Stimulated activated memory B cell treated with anti-CD40 and anti-IgM and Interleukin-4, amounts not matched to agents 10 μg/mL and 1 μg/mL and 100 μg/mL, for 72 hours (primary cell): ENCODE measurements around the gene MIOX.
"Not testable (repeated sequence)": the region's sequence is repeated elsewhere in the genome, so short reads cannot be mapped to it uniquely, and the experiment has no call there.

Experiments used
- ATAC-seq: fragments of 150-1000 bp; cut with Tn5 transposase; 2 replicates; pipeline ENCODE4 v1.10.0; 2021
- H3K27ac Mint-ChIP-seq: one replicate; pipeline ENCODE4 v1.8.0; 2022; ENCODE audit warnings: mild to moderate bottlenecking, mixed read lengths
- H3K27me3 Mint-ChIP-seq: one replicate; pipeline ENCODE4 v1.8.0; 2022; ENCODE audit warnings: mixed read lengths
- H3K36me3 Mint-ChIP-seq: one replicate; pipeline ENCODE4 v1.8.0; 2022; ENCODE audit warnings: mixed read lengths
- H3K4me1 Mint-ChIP-seq: one replicate; pipeline ENCODE4 v1.8.0; 2022; ENCODE audit warnings: mixed read lengths
- H3K4me3 Mint-ChIP-seq: one replicate; pipeline ENCODE4 v1.8.0; 2022; ENCODE audit warnings: mild to moderate bottlenecking, moderate library complexity, mixed read lengths
- H3K9me3 Mint-ChIP-seq: one replicate; pipeline ENCODE4 v1.8.0; 2022; ENCODE audit warnings: mixed read lengths

The MIOX gene

DNA sequence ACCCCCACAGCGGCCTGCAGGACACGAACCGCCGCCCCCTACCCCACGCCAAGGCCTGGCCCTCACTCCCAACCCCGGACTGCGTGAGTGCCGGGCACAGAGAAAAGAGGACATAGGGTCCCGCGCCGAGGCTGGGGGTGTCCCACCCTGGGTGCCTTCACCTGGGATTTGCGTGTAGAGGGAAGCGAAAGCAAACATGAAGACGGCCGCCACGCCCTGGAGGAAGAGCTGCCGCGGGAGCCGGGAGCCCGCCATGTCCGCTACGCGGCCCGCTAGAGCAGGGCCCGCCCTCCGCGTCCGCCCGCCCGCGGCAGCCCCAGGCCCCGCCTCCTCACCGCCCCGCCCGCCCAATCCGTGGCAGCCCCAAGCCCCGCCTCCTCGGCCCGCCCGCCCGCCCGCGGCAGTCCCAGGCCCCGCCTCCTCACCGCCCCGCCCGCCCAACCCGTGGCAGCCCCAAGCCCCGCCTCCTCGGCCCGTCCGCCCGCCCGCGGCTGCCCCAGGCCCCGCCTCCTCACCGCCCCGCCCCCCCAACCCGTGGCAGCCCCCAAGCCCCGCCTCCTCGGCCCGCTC lies 20.8 kb downstream of the MIOX start, which contains the start of gene LMF2:
LMF2 (minus strand) TSS at position 282 of the 570 bp plus-strand sequence; CDS start at position 255, 27 bp downstream.
- H3K36me3 Mint-ChIP-seq = peaks cover 13% of the 10 kb centered on the region
- H3K27ac Mint-ChIP-seq = peak within 1 kb of the TSS; percentile 94
- H3K9me3 Mint-ChIP-seq = no peaks in the 10 kb centered on the region
- H3K27me3 Mint-ChIP-seq = no peaks in the 10 kb centered on the region
- H3K4me3 Mint-ChIP-seq = peak within 1 kb of the TSS; percentile 99
- peaks cover 35% of the 10 kb centered on the region for H3K4me1 Mint-ChIP-seq
- ATAC-seq = peak; percentile 89

DNA sequence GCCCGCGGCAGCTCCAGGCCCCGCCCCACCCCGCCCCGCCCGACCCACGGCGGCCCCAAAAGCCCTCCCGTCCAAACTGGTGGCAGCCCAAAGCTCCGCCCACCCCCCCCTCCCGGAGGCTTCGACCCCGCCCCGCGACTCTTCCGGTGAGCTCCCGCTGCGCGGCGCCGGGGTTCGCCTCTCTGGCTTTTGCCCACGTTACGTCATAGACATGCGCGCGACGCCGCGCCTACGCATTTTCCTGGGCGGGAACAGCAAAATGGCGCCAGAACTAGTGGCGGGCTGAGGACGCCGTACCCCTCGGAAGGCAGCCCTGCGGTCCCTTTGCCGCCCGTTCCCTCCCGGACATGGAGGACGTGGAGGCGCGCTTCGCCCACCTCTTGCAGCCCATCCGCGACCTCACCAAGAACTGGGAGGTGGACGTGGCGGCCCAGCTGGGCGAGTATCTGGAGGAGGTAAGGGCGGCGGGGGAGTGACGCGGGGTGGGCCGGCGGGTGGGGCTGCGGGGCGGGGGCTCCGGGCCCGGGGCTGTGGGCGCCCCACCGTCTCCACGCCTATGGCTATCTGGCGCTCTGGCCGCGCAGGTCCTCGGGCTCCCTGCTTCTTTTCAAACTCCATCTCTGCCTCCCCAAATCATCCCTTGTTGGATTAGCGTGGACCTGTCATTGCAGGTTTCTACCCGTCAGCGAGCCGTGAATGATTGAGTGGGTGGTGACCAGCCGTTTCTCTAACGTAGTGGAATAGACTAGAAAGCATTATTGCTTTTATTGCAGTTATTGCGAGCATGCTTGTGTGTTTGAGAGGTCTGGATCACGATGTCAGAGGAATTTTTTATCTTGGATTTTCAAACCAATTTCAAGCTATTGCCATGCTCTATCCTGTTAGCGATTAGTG lies 21.6 kb downstream of the MIOX start, which contains the start of gene NCAPH2:
NCAPH2 (plus strand) TSS at position 234 of the 894 bp plus-strand sequence; CDS start at position 348, 114 bp downstream.
- Mint-ChIP-seq H3K27me3 (no peaks in the 10 kb centered on the region), H3K4me3 (peak within 1 kb of the TSS; percentile 99), H3K36me3 (peaks cover 15% of the 10 kb centered on the region), H3K27ac (peak within 1 kb of the TSS; percentile 94), H3K9me3 (no peaks in the 10 kb centered on the region), H3K4me1 (peaks cover 36% of the 10 kb centered on the region)
- peak; percentile 81 for ATAC-seq

DNA sequence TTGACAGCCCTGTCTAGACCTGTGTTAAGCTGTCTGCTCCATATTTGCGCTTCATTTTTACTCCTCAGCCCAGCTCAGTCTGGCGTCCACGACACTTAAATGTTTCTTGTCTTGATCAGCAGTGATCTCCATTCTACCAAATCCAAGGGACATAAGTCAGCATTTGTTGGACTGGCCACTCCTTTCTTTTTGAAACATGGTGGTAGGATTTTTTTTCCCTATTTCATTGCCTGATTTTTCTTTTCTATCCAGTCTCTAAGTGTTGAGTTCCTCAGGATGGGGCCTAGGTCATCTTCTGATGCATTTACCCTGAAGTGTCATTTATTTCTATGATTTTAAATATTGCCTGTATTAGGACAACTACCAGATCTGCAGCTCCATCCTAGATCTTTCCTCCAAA lies 22.2 kb downstream of the MIOX start:
- H3K27me3 Mint-ChIP-seq = no peaks in the 10 kb centered on the region
- H3K9me3 Mint-ChIP-seq = no peaks in the 10 kb centered on the region
- H3K36me3 Mint-ChIP-seq = peaks cover 15% of the 10 kb centered on the region
- H3K4me1 Mint-ChIP-seq = peaks cover 36% of the 10 kb centered on the region
- ATAC-seq = no peak
- H3K4me3 Mint-ChIP-seq = peak overlapping the region; percentile 99
- H3K27ac Mint-ChIP-seq = peak overlapping the region; percentile 94

DNA sequence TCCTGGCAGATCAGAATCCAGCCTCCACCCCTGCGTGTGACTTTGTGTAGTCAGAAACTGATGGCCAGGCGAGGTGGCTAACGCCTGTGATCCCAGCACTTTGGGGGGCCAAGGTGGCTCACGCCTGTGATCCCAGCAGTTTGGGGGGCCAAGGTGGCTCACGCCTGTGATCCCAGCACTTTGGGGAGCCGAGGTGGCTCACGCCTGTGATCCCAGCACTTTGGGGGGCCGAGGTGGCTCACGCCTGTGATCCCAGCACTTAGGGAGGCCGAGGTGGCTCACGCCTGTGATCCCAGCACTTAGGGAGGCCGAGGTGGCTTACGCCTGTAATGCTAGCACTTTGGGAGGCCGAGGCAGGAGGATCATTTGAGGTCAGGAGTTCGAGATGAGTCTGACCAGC lies 26.5 kb downstream of the MIOX start:
- H3K36me3 Mint-ChIP-seq = peaks cover 32% of the 10 kb centered on the region
- no peak overlapping the region for H3K4me3 Mint-ChIP-seq
- no peaks in the 10 kb centered on the region for H3K9me3 Mint-ChIP-seq
- no peak overlapping the region for H3K27ac Mint-ChIP-seq
- peaks cover 37% of the 10 kb centered on the region for H3K4me1 Mint-ChIP-seq
- ATAC-seq = no peak
- no peaks in the 10 kb centered on the region for H3K27me3 Mint-ChIP-seq

DNA sequence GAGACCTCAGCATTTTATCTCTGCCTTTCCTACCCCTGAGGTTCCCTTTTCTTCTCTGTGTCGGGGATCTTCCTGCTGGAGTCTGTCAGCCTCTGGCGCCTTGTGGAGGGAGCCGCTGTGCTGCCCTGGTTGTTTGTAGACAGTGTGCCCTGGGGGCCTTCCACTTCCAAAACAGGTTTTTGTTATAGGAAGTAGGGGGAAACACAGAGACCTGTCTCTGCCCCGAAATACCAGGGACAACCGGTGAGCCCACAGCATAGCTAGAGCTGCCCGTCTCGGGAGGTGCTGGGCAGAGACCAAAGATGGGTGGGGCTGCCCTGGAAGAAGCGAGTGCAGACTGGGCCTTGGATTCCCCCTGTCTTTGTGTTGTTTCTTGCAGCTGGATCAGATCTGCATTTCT lies 29.4 kb downstream of the MIOX start:
- Mint-ChIP-seq H3K27me3 (no peaks in the 10 kb centered on the region), H3K4me1 (peaks cover 23% of the 10 kb centered on the region), H3K36me3 (peaks cover 51% of the 10 kb centered on the region), H3K9me3 (no peaks in the 10 kb centered on the region), H3K4me3 (no peak overlapping the region), H3K27ac (no peak overlapping the region)
- no peak for ATAC-seq

DNA sequence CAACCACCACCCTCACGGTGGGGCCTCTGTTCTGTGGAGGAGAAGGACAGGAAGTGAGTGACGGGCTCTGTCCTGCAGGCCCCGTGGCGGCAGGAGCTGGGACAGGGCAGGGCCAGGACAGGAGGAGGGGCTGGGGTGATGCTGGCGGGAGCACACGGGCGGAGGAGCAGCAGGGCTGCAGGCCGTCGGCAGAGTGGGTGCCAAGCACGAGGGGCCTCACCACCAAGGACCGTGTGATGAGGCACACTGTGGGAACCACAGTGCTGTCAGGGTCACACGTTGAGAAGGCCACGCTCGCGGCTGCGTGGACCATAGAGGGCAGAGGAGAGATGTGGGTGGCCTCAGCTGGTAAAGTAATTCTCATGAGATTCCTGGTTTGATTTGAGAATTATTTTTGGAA lies 30.2 kb downstream of the MIOX start:
- no peak overlapping the region for H3K27ac Mint-ChIP-seq
- H3K27me3 Mint-ChIP-seq = no peaks in the 10 kb centered on the region
- H3K4me1 Mint-ChIP-seq = peaks cover 23% of the 10 kb centered on the region
- no peaks in the 10 kb centered on the region for H3K9me3 Mint-ChIP-seq
- no peak for ATAC-seq
- no peak overlapping the region for H3K4me3 Mint-ChIP-seq
- peaks cover 56% of the 10 kb centered on the region for H3K36me3 Mint-ChIP-seq

DNA sequence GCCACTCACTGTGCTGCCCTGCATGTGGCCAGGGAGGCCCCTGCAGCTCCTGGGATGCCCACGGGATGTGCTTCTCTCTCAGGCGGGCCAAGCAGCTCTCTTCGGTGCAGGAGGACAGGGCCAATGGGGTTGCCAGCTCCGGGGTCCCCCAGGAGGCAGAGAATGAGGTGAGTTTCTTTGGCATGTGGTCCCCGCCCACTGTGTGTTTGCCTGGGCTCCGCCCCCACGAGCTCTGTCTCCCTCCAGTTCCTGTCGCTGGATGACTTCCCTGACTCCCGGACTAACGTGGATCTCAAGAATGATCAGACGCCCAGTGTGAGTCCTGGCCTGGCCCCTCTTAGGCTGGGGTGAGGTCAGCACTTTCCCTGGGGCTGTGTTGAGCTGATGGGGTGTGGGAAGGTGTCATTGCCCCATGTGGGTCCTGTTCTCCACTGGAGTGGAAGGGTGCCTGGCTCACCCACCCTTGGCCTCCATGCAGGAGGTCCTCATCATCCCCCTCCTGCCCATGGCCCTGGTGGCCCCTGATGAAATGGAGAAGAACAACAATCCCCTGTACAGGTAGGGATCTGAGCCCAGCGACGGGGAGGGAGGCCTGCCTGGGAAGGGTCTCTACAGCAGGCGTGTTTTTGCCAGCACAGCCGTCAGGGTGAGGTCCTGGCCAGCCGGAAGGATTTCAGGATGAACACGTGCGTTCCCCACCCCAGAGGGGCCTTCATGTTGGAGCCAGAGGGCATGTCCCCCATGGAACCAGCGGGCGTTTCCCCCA lies 31.0 kb downstream of the MIOX start:
- H3K4me3 Mint-ChIP-seq = no peak overlapping the region
- peaks cover 54% of the 10 kb centered on the region for H3K36me3 Mint-ChIP-seq
- H3K27ac Mint-ChIP-seq = no peak overlapping the region
- no peaks in the 10 kb centered on the region for H3K9me3 Mint-ChIP-seq
- H3K4me1 Mint-ChIP-seq = peaks cover 17% of the 10 kb centered on the region
- H3K27me3 Mint-ChIP-seq = no peaks in the 10 kb centered on the region
- ATAC-seq = no peak

DNA sequence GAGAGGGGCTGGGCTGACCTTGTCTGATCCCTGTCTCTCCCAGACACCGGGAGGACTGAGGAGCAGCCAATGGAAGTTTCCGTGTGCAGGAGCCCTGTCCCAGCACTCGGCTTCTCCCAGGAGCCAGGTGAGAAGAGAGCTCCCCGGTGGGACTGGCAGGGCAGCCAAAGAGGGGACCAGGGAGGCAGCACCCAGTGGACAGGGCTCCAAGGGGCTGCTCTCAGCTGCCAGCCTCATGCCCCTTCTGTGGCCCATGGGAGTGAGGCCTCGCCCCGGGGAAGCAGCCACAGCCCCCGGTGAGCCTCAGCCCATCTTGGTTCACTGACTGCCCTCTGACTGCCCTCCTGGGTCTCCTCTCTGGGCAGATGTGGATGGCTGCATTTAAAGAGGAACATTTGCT lies 31.9 kb downstream of the MIOX start:
- no peak for ATAC-seq
- Mint-ChIP-seq H3K36me3 (peaks cover 54% of the 10 kb centered on the region), H3K27ac (no peak overlapping the region)

DNA sequence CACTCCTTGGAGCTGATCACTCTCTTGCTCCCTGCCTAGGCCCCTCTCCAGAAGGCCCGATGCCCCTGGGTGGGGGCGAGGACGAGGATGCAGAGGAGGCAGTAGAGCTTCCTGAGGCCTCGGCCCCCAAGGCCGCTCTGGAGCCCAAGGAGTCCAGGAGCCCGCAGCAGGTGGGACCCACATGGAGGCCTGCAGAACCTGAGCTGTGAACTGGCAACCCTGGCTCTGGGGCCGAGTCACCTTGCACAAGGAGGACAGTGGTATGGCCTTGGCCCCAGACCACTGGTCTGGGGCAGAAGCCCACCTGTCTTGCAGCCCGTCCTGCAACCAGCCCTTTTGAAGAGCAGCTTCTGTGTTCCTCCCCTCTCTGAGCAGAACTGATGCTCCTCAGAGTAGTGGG lies 32.5 kb downstream of the MIOX start:
- Mint-ChIP-seq H3K4me1 (peaks cover 18% of the 10 kb centered on the region), H3K27me3 (no peaks in the 10 kb centered on the region), H3K36me3 (peaks cover 54% of the 10 kb centered on the region), H3K4me3 (no peak overlapping the region), H3K27ac (no peak overlapping the region), H3K9me3 (no peaks in the 10 kb centered on the region)
- no peak for ATAC-seq

More for the DNA sequence above, 31.9 kb downstream of the MIOX start:
- Mint-ChIP-seq H3K27me3 (no peaks in the 10 kb centered on the region), H3K4me3 (no peak overlapping the region), H3K9me3 (no peaks in the 10 kb centered on the region), H3K4me1 (peaks cover 17% of the 10 kb centered on the region)

DNA sequence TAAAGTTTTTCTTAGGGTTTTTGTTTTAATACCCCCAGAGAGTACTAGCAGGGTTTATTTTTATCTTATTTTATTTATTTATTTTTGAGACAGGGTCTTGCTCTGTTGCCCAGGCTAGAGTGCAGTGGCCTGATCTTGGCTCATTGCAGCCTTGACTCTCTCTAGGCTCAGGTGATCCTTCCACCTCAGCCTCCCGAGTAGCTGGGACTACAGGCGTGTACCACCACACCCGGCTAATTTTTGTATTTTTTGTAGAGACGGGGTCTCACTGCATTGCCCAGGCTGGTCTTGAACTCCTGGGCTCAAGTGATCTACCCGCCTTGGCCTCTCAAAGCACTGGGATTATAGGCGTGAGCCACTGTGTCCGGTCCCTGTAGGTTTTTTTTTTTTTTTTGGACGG lies 33.5 kb downstream of the MIOX start:
- H3K27me3 Mint-ChIP-seq, ATAC-seq, H3K27ac Mint-ChIP-seq, H3K4me3 Mint-ChIP-seq, H3K9me3 Mint-ChIP-seq: not testable (repeated sequence)
- Mint-ChIP-seq H3K4me1 (peaks cover 21% of the 10 kb centered on the region), H3K36me3 (peaks cover 56% of the 10 kb centered on the region)

DNA sequence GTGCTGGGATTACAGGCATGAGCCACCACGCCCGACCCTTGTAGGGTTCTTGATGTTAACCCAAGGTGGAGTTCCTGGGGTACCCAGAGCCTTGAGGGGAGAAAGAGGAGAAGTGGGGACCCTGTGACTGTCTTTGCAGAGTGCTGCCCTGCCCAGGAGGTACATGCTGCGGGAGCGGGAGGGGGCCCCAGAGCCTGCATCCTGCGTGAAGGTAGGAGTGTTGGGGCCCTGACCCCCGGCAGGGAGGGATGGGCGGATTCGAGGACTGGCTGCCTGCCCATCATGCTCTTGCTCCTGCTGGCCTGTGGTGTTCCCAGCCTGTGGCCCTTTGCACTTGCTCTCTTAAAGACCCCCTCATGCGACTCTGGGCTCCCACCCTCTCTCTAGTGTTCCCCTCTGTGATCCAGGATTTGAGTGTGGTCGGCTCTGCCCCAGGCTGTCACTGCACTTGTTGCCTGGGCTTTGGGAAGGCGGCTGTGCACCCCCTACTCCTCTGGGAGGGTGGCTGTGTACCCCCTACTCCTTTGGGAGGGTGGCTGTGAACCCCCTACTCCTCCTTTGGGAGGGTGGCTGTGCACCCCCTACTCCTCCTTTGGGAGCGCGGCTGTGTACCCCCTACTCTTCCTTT lies 34.3 kb downstream of the MIOX start:
- peaks cover 17% of the 10 kb centered on the region for H3K4me1 Mint-ChIP-seq
- H3K27me3 Mint-ChIP-seq = no peaks in the 10 kb centered on the region
- no peak overlapping the region for H3K27ac Mint-ChIP-seq
- no peak for ATAC-seq
- peaks cover 56% of the 10 kb centered on the region for H3K36me3 Mint-ChIP-seq
- no peaks in the 10 kb centered on the region for H3K9me3 Mint-ChIP-seq
- H3K4me3 Mint-ChIP-seq = no peak overlapping the region

DNA sequence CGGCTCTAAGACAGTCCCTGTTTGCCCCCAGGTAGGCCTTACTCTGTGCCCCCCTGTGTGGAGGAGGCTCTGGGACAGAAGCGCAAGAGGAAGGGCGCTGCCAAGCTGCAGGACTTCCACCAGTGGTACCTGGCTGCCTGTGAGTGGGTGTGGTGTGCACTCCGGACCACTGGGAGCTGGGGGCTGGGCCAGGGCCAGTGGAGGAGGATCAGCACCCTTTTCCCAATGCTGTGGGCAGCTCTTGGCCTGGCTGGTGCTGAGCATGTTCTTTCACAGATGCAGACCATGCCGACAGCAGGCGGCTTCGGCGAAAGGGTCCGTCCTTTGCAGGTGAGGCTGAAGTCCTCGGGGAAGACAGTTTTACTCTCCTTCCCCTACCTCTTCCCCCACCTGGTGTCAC lies 35.1 kb downstream of the MIOX start:
- no peaks in the 10 kb centered on the region for H3K27me3 Mint-ChIP-seq
- H3K4me1 Mint-ChIP-seq = peaks cover 16% of the 10 kb centered on the region
- H3K4me3 Mint-ChIP-seq = no peak overlapping the region
- no peak for ATAC-seq
- peaks cover 53% of the 10 kb centered on the region for H3K36me3 Mint-ChIP-seq
- no peak overlapping the region for H3K27ac Mint-ChIP-seq
- no peaks in the 10 kb centered on the region for H3K9me3 Mint-ChIP-seq

DNA sequence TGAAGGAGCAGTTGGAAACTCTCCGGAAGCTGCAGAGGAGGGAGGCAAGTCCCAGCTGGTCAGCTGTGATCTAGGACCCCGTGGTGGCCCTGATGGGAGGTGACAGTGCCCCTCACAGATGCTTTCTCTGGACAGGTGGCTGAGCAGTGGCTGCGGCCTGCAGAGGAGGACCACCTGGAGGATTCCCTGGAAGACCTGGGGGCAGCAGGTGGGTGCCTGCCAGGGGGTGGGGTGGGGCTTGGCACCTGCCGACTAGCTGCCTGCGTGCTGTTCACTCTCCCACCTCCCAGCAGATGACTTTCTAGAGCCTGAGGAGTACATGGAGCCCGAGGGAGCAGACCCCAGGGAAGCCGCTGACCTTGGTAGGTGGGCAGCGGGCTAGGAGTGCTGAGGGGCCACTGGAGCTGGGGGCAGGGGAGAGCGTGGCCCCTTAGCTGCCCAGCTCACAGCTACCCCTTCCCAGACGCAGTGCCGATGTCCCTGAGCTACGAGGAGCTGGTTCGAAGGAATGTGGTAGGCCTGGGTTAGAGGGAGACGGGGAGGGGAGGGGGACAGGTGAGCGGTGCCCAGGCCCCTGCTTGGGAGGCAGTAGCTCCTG lies 35.6 kb downstream of the MIOX start:
- ATAC-seq = no peak
- H3K36me3 Mint-ChIP-seq = peaks cover 47% of the 10 kb centered on the region
- H3K27me3 Mint-ChIP-seq = no peaks in the 10 kb centered on the region
- no peak overlapping the region for H3K27ac Mint-ChIP-seq
- no peaks in the 10 kb centered on the region for H3K9me3 Mint-ChIP-seq
- H3K4me1 Mint-ChIP-seq = peaks cover 22% of the 10 kb centered on the region
- peak overlapping the region; percentile 44 for H3K4me3 Mint-ChIP-seq

DNA sequence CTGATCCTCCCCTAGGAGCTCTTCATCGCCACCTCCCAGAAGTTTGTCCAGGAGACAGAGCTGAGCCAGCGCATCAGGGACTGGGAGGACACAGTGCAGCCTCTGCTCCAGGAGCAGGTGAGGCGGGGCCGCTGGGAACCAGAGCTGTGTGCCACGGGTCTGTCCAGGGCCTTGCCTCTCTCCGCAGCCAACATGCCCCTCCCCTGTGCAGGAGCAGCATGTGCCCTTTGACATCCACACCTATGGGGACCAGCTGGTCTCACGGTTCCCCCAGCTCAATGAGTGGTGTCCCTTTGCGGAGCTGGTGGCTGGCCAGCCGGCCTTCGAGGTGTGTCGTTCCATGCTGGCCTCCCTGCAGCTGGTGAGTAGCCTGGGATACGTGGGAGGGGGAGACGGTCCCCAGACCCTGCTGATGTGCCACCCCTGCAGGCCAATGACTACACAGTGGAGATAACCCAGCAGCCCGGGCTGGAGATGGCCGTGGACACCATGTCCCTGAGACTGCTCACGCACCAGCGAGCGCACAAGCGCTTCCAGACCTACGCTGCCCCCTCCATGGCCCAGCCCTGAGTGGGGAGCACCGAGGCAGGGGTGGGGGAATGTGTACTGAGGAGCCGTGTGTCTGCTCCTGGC lies 36.3 kb downstream of the MIOX start:
- H3K27ac Mint-ChIP-seq = no peak overlapping the region
- H3K9me3 Mint-ChIP-seq = no peaks in the 10 kb centered on the region
- no peak for ATAC-seq
- peaks cover 28% of the 10 kb centered on the region for H3K4me1 Mint-ChIP-seq
- no peaks in the 10 kb centered on the region for H3K27me3 Mint-ChIP-seq
- peak overlapping the region; percentile 24 for H3K4me3 Mint-ChIP-seq
- H3K36me3 Mint-ChIP-seq = peaks cover 44% of the 10 kb centered on the region
